ENCODE results near the gene STRIT1. TPM values are rescaled to one million over a fixed set of nuclear protein-coding genes. Genes with fewer than 3 reads are reported as not detected.

Gene STRIT1
- total RNA-seq, 6 experiments from 2014 or later = not detected

- no peak for DNase-seq
- Mint-ChIP-seq H3K9me3 (no peaks in the 10 kb centered on the region), H3K4me3 (no peak overlapping the region), H3K4me1 (ENCODE audit: low read depth) (peaks cover 37% of the 10 kb centered on the region), H3K36me3 (ENCODE audit: low read depth) (no peaks in the 10 kb centered on the region), H3K27me3 (ENCODE audit: insufficient read depth) (no peaks in the 10 kb centered on the region), H3K27ac (no peak overlapping the region)
- no peak for TF ChIP-seq CTCF (IDR thresholded peaks at IDR 0.05)
Measured at GRCh38 chr3:155316426-155316825, 22.9 kb upstream of the STRIT1 start.

GRCh38 chr3:155313916-155314315 lies 20.4 kb upstream of the STRIT1 start:
- no peak overlapping the region for H3K27ac Mint-ChIP-seq
- no peaks in the 10 kb centered on the region for H3K27me3 Mint-ChIP-seq (ENCODE audit: insufficient read depth)
- peaks cover 34% of the 10 kb centered on the region for H3K4me1 Mint-ChIP-seq (ENCODE audit: low read depth)

GRCh38 chr3:155313300-155313699 lies 19.8 kb upstream of the STRIT1 start:
- peak; percentile 17 for DNase-seq
- no peak for TF ChIP-seq CTCF (IDR thresholded peaks at IDR 0.05)
- Mint-ChIP-seq H3K9me3 (no peaks in the 10 kb centered on the region), H3K27ac (peak overlapping the region; percentile 62; the same call in 1 of the 2 replicates), H3K27me3 (ENCODE audit: insufficient read depth) (no peaks in the 10 kb centered on the region), H3K4me3 (no peak overlapping the region), H3K4me1 (ENCODE audit: low read depth) (peaks cover 37% of the 10 kb centered on the region), H3K36me3 (ENCODE audit: low read depth) (0 out of 2 replicates have a peak, but pooled peaks cover 5% of the 10 kb centered on the region)

More at GRCh38 chr3:155313916-155314315, 20.4 kb upstream of the STRIT1 start:
- DNase-seq = no peak
- no peak overlapping the region for H3K4me3 Mint-ChIP-seq
- TF ChIP-seq CTCF (IDR thresholded peaks at IDR 0.05) = no peak
- no peaks in the 10 kb centered on the region for H3K9me3 Mint-ChIP-seq
- H3K36me3 Mint-ChIP-seq (ENCODE audit: low read depth) = 0 out of 2 replicates have a peak, but pooled peaks cover 5% of the 10 kb centered on the region

- H3K27ac Mint-ChIP-seq = peak overlapping the region; percentile 62
- TF ChIP-seq CTCF (IDR thresholded peaks at IDR 0.05) = no peak
- no peaks in the 10 kb centered on the region for H3K27me3 Mint-ChIP-seq (ENCODE audit: insufficient read depth)
- H3K4me3 Mint-ChIP-seq = no peak overlapping the region
- H3K9me3 Mint-ChIP-seq = no peaks in the 10 kb centered on the region
- 0 out of 2 replicates have a peak, but pooled peaks cover 5% of the 10 kb centered on the region for H3K36me3 Mint-ChIP-seq (ENCODE audit: low read depth)
- DNase-seq = peak; percentile 4
- H3K4me1 Mint-ChIP-seq (ENCODE audit: low read depth) = peaks cover 41% of the 10 kb centered on the region
Measured at GRCh38 chr3:155312781-155313180, 19.3 kb upstream of the STRIT1 start.

GRCh38 chr3:155309581-155309980 lies 16.1 kb upstream of the STRIT1 start:
- peaks cover 31% of the 10 kb centered on the region for H3K4me1 Mint-ChIP-seq (ENCODE audit: low read depth)
- no peaks in the 10 kb centered on the region for H3K9me3 Mint-ChIP-seq
- no peak for DNase-seq
- no peak overlapping the region for H3K27ac Mint-ChIP-seq
- no peak overlapping the region for H3K4me3 Mint-ChIP-seq
- TF ChIP-seq CTCF (IDR thresholded peaks at IDR 0.05) = no peak
- 0 out of 2 replicates have a peak, but pooled peaks cover 5% of the 10 kb centered on the region for H3K36me3 Mint-ChIP-seq (ENCODE audit: low read depth)
- H3K27me3 Mint-ChIP-seq (ENCODE audit: insufficient read depth) = no peaks in the 10 kb centered on the region

All from HFFc6 (cell line).